GM21390 (cell line): Measurements from ENCODE around the gene ZXDC.

ENCODE experiments used
- ATAC-seq: cut with Tn5 transposase; IDR thresholded peaks from one replicate; pipeline ENCODE4 v1.9.1; 2021; ENCODE audit not compliant: unreplicated experiment

ZXDC gene

DNA sequence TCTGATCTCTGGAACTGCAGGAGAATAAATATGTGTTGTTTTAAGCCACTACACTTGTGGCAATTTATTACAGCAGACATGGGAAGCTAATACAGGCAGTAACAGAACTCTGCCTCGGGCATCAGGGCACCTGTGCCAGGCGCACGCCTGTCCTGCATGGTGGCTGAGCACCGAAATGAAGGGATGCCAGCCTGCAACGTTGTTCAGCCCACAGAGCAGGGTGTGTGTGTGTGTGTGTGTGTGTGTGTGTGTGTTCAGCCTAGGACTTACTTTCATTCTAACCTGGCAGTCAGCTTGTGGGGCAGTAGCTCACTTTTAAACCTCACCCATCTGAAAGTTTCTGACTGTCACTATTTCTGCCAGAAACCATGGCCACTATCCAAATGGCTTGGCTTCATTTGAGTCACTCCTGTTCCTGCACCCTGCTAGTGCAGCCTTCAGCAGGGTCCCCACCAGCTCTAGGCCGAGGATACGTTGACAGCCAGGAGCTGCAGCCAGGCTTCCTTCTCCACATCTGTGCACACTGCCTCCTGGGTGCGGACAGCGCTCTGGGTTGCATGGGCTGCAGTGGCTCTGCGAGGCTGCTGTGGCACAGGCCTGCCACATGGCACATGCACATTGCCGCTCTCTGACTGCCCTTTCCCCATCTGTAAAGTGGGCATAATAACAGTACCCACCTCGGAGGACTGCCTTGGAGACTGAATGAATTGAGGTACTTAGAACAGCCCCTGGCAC is 37.4 kb upstream of the ZXDC start:
- ATAC-seq, result no peak

DNA sequence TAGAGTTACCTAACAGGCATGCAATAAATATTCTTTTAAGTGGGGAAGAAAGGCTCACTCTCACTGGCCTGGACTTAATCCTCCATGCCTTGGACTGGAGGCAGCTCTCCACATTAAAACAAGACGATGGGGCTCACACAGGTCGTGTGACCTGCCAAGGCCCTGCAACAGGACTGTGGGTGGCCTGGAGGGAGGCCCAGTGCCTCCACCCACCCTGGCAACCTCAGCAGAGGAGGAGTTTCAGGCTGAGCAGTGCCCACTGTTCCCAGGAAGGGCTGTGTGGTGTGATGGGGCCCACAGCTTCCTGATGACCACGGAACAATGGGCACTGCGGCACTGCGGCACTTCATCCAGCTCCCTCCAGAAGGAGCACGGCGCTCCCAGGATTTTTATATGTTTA is 36.3 kb upstream of the ZXDC start:
- ATAC-seq, result no peak

DNA sequence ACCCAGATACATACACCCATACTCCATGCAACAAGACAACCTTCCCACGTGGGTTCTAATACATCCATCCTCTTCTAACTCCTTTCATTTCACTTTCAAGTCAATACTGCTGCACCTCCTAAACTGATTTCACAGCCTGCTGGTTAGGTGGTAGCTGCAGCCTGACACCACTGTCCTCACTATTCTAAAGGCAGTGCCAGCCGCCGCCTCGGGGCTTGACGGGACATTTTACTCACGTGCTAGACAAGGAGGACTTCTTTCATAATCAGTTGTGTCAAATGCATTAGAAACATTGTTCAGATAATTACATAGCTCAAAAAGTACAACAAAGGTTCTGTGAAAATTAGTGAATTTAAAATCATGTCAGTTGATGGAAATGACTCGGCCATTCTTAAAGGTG is 35.6 kb upstream of the ZXDC start:
- no peak for ATAC-seq

DNA sequence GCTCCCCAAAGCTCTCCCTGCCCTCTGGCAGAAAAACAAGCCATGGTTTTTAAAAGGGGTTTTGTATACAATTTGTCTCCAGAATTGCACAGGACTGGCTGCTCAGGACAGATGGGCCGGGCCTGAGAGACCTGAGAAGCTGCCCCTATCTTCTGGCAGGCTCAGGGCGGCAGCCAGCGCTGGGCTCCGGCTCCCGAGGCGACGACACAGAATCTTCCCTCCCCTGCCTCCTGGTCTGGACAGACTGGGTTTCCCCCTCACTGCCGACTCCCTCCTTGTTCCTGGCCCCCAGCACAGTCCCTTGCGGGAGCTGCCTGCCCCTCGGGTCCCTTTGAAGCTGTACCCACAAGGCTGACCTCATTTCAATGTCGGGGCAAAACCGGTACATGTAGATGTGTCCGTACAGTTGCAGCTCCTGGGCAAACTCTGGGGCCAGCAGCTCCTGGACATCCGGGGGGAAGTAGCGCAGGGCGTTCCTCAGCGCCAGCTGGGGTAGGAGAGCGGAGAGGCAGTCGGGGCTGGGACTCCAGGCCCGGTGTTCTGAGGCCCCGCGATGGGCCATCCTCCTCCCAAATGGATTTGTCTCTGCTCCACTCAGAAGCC is 34.7 kb upstream of the ZXDC start:
- ATAC-seq, result no peak

DNA sequence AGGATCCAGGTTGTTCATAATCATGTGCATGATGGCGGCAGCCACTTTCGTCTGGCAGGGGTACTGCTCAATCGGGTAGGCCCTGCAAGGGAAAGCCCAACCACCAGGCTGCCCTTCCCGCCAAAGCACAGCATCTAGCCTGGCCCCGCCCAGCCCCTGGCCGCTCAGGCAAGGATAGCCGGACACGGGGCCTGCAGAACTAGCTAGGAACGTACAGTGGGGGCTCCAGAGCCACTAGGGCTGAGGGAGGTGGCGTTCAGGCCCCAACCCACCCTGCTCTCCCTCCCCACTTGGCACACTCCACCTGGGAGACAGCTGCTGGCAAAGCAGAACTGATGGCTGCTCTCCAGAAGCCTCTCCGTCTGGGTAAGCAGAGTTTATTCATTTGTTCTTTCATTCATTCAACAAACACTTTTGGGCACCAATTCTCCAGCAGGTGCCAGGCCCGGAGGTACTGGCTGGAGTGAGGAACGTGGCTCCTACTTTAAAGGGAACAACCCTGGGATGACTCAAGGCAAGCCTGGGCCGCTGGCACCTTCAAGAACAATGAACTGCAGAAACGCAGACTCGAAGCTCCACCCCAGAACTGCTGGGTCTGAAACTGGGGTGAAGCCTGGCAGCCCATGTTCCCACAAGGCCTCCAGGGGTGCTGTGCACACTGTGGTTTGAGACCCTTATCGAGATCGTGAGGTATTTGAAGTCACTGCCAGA is 34.1 kb upstream of the ZXDC start:
- no peak for ATAC-seq

DNA sequence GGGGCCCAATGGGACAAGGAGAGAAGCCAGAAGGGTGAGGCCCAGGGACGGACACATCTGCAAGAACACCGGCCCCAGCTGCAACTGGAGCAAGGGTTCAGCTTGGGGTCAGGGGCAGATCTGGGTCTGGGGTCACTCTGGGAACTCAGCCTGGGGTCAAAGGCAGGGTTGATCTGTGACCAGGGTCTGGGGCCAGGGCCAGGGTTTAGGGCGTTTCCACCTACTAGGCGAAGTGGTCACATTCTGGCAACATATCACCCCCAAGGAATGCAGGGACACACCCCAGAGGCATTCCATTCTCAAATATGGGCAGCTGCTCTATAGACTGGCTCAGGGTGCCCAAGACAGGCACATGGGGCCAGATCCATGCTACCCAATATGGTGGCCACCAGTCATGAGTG is 32.9 kb upstream of the ZXDC start:
- ATAC-seq, result no peak

DNA sequence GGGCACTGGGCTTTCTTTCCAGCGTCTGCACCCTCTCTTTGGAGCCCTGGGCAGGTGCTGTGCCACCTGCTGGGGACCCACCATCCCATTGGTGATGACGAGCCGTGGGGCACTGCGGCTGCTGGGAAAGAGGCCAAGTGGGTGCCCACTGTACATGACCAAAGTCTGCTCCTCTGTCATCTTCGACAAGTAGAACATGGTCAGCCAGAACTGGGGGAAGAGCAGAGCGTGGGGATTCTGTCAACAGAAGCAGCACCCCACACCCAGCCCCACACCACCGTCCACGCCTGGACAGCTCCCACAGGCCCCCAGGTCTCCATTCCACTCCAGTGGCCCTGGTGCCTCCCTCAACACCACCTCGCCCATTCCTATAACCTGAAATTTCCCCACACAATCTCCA is 32.2 kb upstream of the ZXDC start:
- ATAC-seq, result no peak

DNA sequence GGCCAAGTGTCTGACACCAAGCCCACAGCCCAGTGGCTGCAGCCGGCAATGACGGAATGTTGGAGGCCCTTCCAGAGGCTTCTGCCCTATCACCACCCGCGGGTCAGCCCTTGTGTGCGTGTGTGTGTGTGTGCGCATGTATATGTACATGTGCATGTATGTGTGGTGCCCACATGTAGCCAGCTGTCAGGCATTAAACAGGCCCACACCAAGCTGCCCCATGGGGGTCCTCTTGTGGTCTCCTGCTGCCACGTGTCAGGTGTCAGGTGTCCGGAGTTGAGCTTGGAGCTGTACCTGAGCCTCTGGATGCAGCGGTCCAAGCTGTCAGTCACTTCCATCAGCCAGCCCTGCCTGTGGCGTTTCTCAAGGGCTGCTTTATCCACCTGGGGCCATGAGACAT is 28.0 kb upstream of the ZXDC start:
- ATAC-seq, result no peak

DNA sequence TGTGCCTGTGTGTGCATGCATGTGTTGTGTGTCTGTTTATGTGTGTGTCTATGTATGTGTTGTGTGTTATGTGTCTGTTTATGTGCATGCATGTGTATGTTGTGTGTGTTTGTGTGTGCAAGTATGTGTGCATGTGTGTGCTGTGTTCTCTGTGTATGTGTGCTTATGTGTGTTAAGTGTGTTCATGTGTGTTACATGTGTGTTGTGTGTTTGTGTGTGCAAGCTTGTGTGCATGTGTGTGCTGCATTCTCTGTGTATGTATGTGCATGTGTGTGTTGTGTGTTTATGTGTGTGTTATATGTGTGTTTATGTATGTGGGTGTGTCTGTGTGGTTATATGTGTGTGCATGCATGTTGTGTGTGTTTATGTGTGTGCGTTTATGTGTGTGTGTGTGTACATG is 27.0 kb upstream of the ZXDC start:
- no peak for ATAC-seq

DNA sequence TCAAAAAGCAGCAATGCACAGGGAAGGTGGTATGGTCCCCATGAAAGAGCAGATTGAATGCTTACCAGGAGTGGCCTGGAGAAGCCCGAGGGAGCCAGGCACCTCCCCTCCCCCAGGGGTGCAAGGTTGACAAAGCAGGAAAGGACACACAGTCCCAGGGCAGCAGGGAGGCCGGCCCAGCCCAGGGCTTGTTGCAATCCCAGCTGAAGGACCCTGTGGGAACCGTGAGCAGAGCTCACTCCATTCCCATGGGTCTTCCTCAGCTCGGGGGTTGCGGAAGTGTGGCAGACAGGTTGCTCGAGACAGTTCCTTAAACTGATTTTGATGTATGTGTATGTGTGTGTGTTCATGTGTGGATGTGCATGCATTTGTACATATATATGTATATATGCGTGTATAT is 26.0 kb upstream of the ZXDC start:
- no peak for ATAC-seq

DNA sequence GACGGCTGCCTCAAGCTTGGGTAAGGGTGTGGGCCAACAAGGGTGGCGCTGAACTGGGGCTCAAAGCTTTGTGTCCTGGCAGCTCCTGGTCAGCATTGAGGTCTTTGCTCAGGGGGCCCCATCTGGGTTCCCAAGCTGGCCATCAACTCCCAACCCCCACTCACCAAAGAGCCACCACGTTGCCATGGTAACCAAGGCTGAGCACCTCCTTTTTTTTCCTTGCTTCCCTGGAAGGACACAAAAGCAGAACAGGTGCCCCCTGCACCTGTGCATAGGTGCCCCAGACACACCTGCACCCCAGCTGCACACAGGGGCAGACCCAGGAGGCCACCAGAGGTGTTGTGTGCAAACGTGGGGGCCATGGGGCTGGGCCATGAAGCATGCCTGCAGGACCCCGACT is 25.4 kb upstream of the ZXDC start:
- ATAC-seq, result no peak

DNA sequence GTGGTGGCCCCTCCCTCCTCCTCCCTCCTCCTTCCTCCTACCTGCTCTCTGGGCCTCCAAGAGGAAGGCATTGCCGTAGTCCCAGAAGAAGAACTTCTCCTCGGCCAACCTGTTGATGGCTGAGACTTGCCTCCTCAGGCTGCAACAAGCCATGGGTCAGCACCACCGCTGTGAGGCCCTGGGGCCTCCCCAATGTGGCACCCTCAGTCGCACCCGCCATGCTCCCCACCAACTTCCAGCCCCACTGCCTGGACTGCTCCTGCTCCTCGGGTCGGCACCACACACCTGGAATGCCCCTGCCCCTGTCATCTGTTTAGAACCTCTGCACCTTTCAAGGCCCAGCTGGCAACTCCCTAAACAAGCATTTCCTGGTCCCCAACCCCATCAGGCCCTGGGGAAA is 24.3 kb upstream of the ZXDC start:
- no peak for ATAC-seq

DNA sequence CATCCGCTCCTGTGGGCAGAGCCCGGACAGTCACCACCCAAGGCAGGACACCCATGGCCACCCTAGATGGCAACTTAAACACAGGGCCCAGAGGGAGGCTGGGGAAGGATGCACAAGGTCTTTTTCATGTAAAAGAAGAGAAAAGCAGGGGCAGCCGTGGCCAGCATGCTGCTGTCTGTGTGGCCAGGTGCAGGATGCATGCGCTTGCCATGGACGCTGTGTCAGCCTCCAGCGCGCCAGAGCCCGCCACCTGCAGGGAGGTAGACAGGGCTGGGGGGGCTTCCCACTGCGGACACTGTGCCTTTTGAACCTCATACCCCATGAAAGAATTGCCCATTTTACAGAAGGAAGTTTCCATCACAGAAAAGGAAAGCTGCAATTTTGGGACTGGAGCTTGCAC is 23.7 kb upstream of the ZXDC start:
- ATAC-seq, result no peak

DNA sequence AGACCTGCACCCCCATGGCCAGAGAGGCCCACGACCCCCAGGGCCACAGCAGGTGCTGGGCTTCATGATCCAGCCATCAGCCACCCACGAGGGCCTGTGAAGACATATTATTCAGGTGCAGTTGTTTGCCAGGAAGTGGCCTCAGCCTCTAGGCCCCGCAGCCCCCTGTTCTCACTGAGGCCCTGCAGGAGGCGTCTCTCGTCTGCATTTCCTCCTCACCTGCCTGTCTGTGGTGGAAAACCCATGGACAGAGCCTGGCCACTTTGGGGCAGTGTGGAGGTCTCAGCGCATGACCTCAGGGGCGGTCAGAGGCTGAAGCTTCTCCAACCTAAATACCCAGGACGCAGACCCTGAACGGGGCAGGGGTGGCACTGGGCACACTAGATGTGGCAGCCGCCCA is 23.2 kb upstream of the ZXDC start:
- ATAC-seq, result no peak

DNA sequence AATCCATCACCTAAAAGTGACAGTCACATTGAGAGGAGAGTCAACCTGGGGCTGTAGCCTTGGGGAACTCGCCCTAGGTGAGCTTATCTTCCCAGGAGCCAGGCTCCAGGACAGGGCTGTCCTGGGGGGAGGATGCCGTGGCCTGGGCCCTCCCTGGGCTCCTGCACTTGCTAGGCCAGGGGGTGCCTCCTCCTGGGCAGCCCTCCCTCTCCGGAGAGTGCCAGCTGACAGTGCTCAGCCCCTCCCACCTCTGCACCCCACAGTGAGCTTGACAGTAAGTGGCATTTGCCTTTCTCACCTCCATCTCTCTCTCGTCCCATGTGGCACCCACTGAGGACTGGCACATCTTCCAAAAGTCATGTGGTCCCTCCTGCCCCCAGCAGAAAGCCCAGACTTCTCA is 22.8 kb upstream of the ZXDC start:
- ATAC-seq, result no peak

DNA sequence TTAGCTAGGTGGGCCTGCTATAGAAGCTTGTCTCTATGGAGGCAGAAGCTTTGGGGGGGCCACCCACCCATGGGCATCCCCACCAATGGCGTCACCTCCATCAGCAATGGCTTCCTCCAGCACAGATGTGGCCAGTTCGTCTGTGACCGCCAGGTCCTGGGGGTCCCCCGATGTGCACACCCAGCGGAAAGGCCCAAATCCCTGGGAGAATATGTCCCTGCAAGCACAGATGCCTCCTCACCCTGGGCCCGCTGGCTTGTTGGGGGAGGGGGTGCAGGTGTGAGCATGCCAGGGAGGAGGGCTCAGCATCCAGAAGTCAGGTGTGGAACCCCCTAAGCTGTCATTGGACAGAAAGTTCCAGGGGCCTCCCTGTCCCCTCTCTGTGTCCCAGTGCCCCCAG is 22.3 kb upstream of the ZXDC start:
- ATAC-seq, result no peak

DNA sequence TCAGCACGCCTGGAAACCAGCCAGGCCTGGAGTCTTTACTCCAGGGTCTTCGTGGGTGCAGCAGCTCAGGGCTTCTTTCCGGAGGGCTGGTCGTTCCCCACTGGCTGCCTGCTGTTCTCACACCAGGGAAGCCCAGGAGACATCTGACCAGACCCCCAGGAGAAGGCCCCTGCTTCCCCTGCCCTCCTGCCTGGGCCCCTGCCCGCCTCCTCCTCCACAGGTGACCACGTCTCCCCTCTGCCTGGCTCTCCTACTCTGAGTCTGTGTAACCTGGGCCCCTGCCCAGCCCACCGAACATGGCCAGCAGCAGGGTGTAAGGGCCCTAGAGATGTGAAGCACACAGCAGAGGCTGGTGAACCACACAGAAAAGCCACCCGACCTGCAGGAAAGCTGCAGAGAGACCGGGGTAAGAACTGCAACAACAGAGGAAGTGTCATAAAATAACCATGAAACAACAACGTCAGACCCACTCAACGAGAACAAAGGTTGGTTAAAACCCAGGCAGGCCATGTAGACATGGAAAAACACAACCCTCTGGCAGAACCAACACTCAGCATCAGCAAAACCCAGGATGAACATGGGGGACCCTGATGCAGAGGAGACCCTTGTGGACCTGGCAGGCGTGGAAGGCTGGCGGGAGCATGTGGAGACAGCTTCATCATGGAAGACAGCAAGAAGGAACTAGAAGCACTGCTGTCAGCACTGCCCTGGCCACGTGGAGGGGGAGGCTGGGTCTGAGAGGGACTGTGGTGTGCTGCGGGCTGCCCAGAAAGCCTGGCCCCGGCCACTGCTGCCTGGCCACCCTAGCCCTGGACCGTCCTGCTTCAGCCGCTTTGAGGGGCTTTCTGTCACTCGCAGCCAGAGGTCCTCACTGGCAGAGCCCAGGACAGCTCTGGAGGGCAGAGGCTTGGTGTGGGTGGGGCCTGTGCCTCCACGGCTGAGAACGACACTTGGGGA is 21.5 kb upstream of the ZXDC start:
- no peak for ATAC-seq

DNA sequence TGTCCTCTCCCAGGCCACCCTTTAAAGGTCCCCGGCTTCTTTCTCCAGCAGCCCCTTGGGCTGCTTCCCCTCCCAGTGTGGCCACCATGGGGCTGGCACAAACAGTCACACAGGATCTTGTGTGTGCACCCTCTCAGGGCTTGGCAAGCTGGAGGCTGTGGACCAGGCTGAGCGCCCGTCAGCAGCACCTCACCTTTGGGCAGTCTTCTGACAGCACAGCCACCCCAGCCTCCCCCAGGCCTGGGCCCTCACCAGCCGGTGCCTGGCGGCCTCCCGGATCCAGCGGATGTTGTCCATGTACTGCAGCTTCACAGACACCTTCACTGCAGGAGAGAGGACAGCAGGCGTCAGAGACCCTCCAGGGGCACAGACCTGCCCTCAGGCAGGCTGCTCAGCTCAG is 20.1 kb upstream of the ZXDC start:
- ATAC-seq, result no peak

DNA sequence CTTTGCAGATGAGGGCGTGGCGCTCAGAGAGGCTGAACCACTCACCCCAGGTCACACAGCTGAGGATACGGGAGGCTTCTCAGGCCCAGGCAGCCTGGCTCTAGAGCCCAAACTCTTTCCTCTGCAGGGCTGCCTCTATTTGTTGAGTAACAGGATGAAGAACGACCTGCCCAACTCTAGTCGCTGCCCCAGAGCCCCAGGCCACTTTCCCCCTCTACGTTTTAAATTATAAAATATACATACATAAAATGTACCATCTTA is 19.2 kb upstream of the ZXDC start:
- ATAC-seq, result no peak

DNA sequence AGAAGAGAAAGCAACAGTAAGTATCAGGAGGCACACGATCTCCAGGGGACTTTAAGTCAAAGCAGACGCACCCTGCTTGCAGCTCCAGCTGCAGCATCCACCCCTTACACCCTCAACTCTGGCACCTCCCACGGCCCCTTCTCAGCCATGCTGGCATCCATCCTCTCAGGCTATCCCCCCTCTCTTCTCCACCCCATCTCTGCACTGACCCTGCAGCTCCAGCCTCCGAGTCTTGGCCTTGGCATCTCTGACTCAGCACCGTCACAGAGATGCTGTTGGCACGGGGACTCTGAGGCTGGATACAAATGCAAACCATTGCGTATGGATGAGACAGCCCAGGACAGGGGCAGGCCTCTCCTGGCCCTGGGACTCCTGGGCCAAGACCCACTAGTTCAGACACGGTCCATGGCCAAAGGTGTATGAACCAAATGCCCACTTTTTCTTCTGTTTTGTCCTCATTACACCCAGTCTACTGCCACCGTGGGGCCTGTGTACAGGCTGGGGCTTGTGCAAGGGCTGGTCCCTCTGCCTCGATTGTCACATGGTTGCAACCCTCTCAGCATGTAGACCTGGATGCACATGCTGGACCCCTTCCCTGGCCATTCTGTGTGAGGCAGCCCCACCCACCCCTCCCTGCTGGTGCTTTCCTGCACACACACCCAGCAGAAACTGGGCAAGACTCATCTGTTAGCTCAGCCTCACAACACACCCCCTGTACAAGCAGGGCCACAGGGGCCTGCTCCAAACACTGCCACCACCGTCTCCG is 18.7 kb upstream of the ZXDC start:
- no peak for ATAC-seq

DNA sequence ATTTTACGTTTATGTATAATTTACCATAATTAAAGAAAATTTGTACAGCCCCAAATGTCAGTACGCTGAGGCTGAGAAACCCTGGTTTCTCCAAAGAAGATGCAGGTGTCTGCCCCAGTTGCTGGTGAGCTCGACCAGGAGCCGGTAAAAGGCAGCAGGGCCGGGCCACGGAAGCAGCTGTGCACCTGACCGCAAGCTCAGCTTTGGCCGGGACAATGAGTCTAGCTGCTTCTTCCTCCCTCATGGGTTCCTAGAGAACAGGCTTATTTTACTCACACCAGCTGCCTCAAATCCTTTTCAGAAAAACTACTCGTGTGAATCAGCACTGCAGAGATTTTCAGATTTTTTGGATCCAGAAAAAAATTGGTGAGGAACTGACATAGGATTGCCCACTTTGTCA is 18.0 kb upstream of the ZXDC start:
- no peak for ATAC-seq
